H1 (cell line): ENCODE results near the gene CNRIP1. TPM values are rescaled to one million over a fixed set of nuclear protein-coding genes. Genes with fewer than 3 reads are reported as not detected.

Source experiments
- CHD7 ChIP-seq: fragments of 300-600 bp; sonication (generic); IDR thresholded peaks from 2 replicates; pipeline ENCODE4 v1.7.1; 2012; ENCODE audit warnings: low read length, moderate library complexity, mild to moderate bottlenecking, inconsistent platforms; ENCODE audit not compliant: insufficient replicate concordance
- CTCF ChIP-seq, 3 experiments: IDR thresholded peaks; 1 replicate in 2 of 3; 2 replicates in 1 of 3; pipeline versions ENCODE4 v1.5.1 to v1.6.1; 2011; ENCODE audit warnings: low read length in 3 of 3, mild to moderate bottlenecking in 3 of 3, inconsistent platforms in 2 of 3, low read depth in 1 of 3, moderate library complexity in 1 of 3; ENCODE audit not compliant: insufficient read depth in 1 of 3; ENCODE audit errors: control extremely low read depth in 1 of 3
- KDM1A ChIP-seq: fragments of 200-600, 300-600 bp; sonication (generic); IDR thresholded peaks from 2 replicates; pipeline ENCODE4 v1.7.1; 2016; ENCODE audit warnings: mild to moderate bottlenecking, low read length, borderline replicate concordance
- SIRT6 ChIP-seq: IDR thresholded peaks from one replicate; pipeline ENCODE4 v1.7.1; 2012; ENCODE audit warnings: low read length, inconsistent platforms
- polyA plus RNA-seq, 7 experiments: library from polyadenylated mRNA; depleted of rRNA in 3 of 7; stranded (reverse) in 5 of 7; unstranded in 2 of 7; fragments of >200 nt in 5 of 7; fragments of 200-250 nt in 2 of 7; gene quantifications; 1 replicate in 5 of 7; 2 replicates in 1 of 7; 4 replicates in 1 of 7; pipeline versions ENCODE4 v1.2.1 to v1.2.3, GENCODE V29; 2011 to 2013; ENCODE audit warnings: missing spikeins in 2 of 7, mixed read lengths in 2 of 7
- total RNA-seq: library from RNA; stranded (reverse); fragmentation: NEBNext Ultra II Directional; extraction: Animal tissue kit (Norgen Biotek cat#: 25700); gene quantifications from 2 replicates; pipeline ENCODE4 v1.2.1, GENCODE V29; 2021

The CNRIP1 gene
- total and polyA plus RNA-seq, 2 of the 8 experiments (the other 6 are each of a cell fraction or from before 2014, with no cell fraction given), result 4.6 to 7.0 TPM

DNA sequence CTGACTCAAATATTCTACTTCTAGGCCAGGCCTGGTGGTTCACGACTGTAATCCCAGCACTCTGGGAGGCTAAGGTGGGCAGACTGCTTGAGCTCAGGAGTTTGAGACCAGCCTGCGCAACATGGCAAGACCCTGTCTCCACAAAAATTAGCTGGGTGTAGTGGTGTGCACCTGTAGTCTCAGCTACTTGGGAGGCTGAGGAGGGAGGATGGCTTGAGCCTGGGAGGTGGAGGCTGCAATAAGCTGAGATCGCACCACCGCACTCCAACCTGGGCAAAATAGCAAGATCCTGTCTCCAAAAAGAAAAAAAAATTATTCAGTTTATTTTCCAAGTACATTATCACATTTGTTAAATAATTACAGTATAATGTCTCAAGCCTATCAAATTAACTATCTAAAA, 74.7 kb downstream of the CNRIP1 start (continued):
- no peak for TF ChIP-seq CHD7
- TF ChIP-seq CTCF (IDR thresholded peaks at IDR 0.05; ENCODE audit: control extremely low read depth in 1 of 3, insufficient read depth in 1 of 3, low read depth in 1 of 3, low read length in 3 of 3), result no peak
- TF ChIP-seq SIRT6, result no peak
- TF ChIP-seq KDM1A, result no peak
